ENCODE measurements around the gene ASCL5.
"Not testable (repeated sequence)": the region's sequence is repeated elsewhere in the genome, so short reads cannot be mapped to it uniquely, and the experiment has no call there.

Gene ASCL5, protein sequence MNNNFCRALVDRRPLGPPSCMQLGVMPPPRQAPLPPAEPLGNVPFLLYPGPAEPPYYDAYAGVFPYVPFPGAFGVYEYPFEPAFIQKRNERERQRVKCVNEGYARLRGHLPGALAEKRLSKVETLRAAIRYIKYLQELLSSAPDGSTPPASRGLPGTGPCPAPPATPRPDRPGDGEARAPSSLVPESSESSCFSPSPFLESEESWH

DNA sequence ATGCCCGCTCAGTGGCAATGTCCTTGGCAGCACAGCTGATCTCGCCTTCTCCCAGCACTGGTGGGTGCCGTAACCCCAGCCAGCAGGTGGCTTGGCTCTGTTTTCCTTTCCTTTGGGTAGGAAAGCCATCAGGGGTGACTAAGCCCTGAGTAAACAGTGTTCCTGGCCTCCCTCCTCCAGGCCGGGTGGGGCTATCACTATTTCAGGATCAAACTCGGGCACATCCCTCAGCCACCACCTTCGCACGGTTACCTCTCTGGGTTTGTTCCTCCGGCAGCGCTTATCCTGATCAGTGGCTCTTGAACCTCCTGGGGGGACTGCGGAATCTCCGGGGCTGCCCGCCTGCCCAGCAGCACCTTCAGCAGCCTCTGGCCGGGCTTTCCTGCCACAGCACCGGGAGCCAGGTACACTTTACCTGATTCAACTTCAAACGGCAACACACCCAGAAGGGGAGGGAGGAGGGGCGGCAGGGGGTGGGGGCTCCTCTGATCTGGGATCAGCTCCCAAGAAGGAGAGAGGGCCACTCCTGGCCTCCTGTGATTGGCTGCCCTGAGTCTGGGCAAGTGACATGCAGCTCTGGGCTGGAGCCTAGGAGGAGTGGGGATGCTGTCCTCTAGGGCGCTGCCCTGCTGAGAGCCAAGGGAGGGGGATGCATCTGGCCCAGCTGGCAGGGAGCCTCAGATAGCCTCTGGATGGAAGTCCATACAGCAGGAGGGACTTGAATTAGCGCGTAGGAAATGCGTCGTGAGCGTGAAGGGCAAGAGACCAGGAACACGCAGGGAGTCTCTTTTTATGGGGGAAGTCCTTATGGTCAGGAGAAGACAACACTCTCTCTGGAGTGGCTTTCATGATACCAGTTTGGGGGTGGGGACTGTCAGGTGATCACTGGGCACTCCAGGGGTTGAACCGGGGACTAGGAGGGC, at the start of gene ASCL5:
TSS of gene ASCL5 (minus strand) at position 353 of the 923 bp plus-strand sequence. CDS start 11,812 bp downstream, outside the sequence.
- DNase-seq = no peak

DNA sequence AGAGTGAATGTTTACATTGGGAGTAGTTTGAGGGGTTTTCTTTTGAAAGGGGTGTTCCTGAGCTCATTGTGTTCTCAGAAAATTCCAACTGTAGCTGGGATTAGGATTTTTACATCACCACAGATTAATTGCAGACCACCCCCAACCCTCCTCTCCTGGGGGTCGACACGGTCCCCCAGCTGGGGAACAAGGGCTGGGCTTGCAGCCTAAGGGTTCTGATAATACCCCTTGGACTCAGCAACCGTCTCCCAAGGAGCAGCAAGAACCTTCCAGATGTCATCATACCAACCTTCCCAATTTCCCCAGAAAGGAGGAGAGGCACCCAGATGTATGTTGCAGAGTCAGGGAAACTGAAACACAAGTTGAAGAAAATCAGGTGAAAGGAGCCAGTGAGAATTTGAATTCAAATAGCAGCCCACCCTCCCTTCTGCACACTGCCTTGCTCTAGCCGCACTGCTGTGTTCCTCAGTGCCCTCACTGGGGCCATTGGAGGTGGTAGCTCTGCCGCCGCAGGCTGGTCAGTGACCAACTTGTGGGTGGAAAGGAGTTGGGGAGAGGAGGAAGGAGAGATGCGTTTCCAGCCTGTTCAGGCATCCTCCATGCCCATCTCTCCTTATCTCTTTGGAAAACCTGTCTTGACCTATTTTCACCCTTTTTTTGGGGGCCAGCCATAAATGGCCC, 49.0 kb upstream of the ASCL5 start:
- no peak for DNase-seq

DNA sequence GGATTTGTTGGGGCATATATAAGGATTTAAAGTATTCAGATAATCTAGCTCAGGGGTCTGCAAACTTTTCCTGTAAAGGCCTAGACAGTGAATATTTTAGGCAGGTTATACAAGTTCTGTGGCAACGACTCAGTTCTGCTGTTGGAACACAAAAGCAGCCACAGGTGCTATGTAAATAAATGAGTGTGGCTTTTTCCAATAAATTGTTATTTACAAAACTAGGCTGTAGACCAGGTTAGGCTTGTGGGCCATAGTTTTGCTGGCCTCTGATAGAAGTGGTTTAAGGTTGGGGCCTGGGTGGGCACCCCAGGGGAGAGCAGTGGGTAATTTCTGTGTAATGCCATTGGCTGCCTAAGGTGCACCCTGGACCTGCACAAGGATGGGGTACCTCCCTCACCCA, 46.8 kb upstream of the ASCL5 start:
- DNase-seq = no peak

DNA sequence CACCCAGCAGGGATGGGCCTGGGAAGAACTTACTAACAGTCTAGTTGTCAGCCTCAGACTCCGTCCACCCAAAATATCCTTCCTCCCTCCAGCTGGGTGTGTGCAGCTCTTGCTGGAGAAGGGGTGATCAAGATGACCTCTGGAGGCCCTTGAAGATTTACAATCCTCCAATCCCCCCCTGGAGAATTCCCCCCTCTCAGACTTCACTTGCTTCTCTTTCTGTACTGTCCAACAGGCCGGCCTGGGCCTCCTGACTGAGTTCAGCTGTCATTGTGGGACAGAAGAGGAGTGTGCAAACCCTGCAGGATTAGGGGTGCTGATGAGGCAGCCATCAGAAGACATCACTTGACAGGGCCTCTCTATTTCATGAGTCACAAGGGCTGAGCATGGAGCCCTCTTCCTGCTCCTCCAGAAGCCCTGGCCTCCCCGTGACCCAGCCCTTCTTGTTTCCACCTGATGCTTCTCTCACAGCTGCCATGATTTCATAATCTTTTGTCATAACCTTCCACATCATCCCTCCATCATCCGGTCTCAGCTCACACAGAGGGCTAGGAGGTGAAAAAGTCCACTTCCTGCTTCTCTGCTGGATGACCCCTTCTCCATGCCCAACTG, 46.1 kb upstream of the ASCL5 start:
- DNase-seq = no peak

DNA sequence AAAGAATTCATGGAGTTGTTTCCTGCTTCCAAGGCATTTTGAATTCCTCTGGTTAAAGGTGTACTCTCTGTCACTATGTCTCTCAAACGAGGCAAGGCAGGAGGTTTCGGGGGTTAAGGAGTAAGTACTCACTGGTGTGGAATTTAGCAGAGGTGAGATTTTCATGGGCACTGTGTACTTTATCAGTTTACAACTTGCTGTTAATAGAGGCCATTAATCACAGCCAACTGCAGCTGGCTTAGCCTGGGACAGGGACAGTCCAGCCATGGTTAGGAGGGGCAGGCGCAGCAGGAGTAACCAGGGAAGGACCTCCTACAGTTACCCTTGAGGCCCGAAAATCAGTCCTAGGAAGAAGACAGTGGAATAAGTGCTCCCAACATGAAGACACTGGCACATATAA, 45.3 kb upstream of the ASCL5 start:
- DNase-seq = no peak

DNA sequence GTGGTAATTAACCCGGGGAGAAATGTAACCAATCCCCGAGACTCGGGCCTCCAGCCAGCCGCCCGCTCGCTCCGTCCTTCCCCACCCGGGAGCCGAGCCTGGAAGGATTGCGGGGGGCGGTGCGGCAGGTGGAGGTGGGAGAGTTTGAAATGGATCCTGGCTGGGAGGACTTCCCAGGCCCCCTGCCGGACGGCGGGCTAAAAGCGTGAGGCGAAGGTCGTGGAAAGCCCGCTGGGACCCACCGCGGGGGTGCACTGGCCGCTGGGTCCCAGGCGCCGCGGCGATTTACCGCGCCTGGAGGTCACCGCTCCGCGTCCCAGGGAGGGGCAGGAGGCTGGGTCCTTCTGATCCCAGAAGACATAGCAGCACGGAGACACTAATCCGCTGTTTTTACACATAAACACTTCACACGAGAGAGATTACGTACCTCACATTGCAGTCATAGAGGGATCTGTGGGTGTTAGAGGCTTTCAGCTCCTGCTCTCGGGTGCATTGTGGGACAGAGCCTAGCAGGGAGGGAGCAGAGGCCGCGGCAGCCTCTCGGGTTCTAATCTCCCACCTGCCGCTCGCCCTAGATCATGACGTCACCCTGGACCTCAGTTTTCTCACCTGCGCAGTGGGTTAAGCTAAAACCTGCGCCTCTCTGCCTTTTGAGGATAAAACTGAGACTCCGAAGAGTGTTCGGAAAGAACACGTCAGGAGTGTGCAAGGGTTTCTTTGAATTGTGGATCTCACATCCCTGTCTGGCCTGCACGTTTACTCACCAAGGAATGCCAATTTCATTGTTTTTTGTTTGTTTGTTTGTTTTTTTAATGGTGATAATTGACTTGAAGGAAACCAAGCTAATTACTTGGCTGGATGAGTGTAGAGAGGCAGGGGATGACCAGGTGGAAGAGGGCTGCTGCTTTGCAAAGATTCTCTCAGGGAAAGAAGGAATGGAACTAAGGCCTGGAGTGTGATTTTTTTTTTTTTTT, 44.4 kb upstream of the ASCL5 start:
- peak in 3 of 6 experiments; percentile 56 to 59 (median 58) for DNase-seq

DNA sequence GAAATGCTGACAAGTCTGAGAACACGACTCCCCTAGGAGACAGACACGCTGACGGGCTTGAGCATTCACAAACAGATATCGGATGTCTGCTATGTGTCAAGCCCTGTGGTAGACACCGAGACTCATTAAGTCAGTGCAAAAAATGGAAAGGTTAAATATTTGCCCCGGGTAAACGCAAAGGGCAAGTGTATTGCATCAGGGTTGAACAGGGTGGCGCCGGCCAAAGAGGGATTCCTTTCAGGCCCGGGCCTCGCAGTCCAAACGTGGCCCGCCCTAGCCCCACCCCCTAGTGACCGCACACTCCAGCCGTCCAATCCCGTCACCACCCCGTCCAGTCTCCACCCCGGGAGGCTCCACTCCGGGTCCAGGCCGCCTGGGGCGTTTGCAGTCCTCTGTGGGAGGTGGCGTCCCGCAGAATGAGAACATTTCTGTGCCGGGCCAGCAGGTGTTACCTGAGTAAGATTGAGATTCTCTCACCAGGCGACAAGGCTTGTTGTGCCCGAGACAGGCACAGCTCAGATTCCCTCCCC, 43.6 kb upstream of the ASCL5 start:
- peak; percentile 24 to 61 (median 57) for DNase-seq

DNA sequence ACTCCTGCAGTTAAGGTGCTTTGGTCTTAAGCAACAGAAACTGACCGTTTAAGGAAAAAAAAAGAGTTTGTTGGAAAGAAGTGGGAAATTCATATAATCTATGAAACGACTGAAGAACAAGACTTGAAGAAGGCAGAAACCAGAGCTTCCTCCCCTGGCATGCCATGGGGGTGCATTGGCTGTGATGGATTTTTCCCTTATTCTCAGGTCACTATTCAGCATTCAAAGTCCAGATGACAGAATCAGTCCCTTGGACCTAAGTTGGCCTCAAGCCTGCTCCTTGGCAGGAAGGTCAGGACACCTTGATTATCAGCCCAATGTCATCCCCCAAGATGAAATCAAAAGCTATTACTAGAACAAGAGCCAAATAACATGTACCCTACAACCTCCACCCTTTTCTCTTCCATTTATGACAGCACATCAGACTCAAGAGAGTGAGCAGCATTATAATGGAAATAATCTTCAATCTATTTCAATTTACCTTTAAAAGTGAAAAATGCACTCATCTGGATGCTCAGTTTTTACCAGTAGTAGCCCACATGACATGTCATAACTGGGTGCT, 43.1 kb upstream of the ASCL5 start:
- no peak for DNase-seq

DNA sequence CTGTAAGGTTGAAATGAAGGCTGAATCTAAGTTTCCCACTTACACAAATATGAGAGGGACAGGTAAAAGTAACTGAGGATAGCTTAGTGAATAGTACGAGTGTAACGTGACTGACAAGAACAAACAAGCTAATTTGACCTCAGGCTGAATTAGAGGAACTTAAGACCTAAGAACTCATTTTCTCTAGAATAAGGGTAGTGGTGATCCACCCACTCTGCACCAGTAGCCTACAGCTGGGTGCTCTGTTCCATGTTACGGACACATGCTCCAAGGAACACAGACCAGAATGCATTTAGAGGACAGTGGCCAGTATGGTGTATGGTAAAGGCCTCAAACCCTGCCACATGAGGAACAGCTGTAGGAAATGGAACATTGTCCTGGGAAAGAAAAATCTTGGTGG, 42.2 kb upstream of the ASCL5 start:
- no peak for DNase-seq

DNA sequence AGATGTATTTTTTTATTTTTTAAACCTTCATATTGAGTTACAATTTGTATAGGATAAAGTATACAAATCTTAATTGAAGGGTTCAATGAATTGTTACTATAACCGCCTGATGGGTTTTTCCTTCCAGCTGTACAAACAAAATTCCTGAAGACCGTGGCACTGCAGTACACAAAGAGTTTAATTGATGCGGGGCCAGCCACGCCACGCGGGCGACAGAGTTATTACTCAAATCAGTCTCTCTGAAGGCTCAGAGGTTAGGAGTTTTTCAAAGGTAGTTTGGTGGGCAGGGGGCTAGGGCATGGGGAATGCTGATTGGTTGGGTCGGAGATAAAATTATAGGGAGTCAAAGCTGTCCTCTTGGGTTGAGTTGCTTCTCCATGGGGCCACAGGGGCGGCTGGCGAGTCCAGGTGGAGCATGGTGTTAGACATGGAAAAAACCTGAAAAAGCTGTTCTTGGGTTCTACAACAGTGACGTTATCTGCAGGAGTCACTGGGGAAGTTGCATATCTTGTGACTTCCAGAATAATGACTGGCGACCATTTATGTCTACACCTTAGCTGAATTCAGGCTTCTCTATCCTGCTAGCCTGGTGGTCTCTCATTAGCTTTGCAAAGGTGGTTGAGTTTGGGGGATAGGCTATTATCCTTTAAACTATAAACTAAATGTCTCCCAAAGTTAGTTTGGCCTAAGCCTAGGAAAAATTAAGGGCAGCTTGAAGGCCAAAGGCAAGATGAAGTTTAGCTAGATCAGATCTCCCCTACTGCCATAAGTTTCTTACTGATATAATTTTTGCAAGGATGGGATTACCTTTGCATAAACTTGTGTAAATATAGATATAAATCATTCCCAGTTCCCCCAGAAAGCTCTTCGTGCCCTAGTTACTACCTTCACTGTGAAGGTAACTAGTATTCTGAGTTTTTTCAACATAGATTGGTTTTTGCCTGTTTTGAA, 40.3 kb upstream of the ASCL5 start:
- DNase-seq = no peak

DNA sequence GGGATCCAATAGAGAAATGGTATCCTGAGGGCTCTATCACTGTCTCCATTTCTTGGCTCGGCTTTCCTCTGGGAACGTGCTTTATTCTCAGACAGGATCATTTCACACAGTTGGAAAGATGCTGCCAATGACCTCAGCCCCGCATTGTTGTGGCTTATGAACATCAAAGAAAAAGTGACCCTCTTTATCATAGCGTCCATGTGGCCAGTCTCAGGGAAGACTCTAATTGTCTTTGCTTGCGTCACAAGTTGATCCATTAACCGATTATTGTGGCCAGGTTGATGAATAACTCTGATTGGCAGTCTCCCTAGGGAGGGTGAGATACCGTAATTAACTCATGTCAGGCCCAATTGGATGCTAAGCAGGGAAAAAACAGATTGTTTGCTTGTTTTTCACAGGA, 37.7 kb upstream of the ASCL5 start:
- DNase-seq = no peak

DNA sequence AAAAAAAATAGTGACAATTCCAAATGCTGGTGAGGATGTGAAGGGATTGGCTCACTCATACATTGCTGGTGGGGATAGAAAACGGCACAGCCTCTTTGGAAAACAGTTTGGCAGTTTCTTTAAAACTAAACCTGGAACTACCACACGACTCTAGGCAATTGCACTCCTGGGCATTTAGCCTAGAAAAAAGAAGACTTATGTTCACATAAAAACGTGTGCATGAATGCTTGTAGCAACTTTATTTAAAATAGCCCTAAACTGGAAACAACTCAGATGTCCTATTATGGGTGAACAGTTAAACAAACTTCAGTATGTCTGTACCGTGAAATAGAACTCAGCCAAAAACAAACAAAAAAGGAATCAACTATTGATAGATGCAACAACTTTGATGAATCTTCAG, 36.7 kb upstream of the ASCL5 start:
- DNase-seq = no peak

DNA sequence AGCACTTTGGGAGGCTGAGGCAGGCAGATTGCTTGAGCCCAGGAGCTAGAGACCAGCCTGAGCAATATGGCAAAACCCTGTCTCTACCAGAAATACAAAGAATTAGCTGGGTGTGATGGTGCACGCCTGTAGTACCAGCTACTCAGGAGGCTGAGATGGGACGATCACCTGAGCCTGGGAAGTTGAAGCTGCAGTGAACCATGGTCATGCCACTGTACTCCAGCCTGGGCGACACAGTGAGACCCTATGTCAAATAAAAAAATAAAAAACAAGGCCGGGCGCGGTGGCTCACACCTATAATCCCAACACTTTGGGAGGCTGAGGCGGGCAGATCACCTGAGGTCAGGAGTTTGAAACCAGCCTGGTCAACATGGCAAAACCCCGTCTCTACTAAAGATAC, 36.1 kb upstream of the ASCL5 start:
- DNase-seq = not testable (repeated sequence)

DNA sequence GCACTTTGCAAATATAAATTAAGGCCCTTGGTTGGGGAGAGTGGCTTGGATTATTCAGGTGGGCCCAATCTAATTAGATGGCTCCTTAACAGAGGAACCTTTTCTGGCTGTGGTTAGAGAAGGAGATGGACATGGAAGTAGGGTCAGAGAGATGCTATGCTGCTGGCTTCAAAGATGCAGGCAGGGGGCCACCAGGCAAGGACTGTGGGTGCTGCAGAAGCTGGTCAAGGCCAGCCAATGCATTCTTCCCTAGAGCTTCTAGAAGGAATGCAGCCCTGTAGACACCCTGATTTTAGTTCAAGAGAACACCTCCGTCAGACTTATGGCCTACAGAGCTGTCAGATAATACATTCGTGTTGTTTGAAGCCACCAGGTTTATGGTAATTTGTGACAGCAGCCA, 31.0 kb upstream of the ASCL5 start:
- no peak for DNase-seq

DNA sequence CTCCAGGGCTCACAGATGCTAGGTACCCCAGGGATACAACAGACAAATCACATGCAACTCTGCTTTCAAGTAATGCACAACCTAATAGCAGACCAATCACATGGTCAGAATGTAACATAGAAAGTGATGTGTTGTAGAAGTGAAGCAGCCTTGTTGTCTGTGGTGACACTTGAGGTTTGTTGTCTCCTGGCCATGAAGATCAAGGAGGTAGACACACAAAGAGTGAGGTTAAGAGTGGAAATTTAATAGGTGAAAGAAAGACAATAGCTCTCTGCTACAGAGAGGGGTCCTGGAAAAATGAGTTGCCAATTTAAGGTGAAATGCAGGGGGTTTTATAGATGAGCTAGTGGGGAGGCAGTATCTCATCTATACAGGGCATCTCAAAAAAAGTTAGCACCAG, 29.8 kb upstream of the ASCL5 start:
- DNase-seq = no peak

DNA sequence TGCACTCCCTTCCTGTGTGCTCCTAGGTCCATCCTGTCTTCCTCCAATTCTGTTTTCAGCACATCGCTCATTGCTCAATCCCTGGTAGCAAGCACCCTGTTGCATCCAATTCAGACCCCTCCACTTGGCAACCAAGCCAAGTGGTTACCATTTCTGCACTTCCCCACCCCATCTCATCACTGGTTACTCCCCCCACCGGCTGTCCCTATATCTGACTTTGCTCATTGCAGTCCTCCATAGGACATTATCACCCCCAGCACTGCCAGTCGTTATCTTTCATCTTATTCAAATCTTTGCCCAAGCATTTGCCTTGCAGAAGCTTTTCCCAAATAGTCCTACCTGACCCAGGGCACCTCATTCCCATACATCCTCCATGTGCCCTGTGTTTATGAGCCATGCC, 29.4 kb upstream of the ASCL5 start:
- DNase-seq = no peak

DNA sequence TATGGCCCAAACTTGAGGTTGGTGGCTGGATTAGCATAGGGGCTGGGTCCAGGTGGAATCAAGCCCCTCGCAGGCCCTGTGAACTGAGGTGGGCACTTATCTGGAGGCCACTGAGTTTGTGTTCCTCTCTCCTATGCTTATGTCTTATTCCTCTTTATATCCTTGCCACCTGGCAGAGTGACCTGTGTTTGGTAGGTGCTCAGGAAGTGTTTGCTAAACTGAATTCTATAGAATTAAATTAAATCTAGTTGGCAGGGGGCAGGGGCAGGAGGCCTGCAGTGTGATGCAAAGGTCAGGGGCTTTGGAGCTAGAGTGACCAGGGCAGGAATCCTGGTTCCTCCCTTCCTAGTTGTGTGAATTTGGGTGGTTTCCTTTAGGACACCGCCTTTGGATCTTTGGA, 28.4 kb upstream of the ASCL5 start:
- DNase-seq = no peak

DNA sequence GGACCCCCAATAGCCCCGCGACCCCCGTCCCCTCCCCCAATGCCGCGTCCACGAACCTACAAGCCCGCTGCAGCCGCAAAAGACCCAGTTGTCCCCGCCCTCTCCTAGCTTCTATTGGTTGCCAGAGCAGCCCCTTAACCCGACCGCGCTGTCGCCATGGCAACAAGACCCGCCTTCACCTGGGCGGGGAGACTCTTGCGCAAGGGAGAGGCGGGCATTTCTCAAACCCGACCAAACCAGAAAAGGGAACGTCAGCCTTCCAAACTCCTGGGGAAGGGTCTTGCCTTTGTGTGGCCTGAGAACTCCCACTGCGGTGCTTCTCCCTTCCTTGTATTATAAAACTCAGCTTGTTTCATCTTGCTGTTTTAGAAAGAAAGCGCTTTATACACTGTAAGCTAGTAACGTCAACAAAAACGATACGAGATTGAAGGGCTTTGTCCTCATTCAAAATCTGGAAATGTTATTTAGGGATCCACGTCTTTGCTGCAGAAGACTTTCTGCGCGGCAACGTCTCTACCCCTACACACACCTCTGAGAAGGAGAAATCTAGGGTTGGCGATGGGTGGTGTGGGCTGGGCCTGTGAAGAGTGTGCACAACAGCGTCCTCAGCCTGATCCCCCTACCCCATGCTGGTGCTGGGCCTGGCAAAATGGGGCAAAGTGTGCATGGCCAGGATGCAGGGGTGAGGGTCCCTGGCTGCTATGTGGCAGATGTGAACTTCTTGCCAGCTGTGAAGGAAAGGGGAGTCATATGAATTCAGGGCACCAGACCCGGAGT, 27.6 kb upstream of the ASCL5 start, which contains the start of gene TMEM9:
TSS of gene TMEM9 (minus strand) at position 86 of the 777 bp plus-strand sequence. CDS start 551 bp downstream, outside the sequence.
- DNase-seq = peak; percentile 92 to 98 (median 96)

Measured in stimulated activated naive CD4-positive, alpha-beta T cell (primary cell).